SU-DHL-6 (cell line): ENCODE data around the gene KRTAP12-3.

ENCODE experiments used
- CTCF ChIP-seq: fragments of 200-600 bp; sonication (generic); IDR thresholded peaks from one replicate; pipeline ENCODE4 v1.5.1; 2017; ENCODE audit warnings: antibody characterized with exemption, mild to moderate bottlenecking, low read length, moderate library complexity; ENCODE audit not compliant: insufficient read depth, poor library complexity, severe bottlenecking
- EZH2phosphoT487 ChIP-seq: fragments of 200-600 bp; sonication (generic), shearing (Covaris generic); conservative IDR thresholded peaks from 2 replicates; pipeline ENCODE4 v1.6.1; 2018; ENCODE audit warnings: mild to moderate bottlenecking, antibody characterized with exemption, low read length, moderate library complexity, mixed read lengths

GRCh38 chr21:44609193-44609592 lies 48.5 kb upstream of the KRTAP12-3 start:
- TF ChIP-seq CTCF (no peak), EZH2phosphoT487 (no peak)
